OCI-LY1 (cell line): ENCODE measurements around the gene TOM1L2.
"Not testable (repeated sequence)": the region's sequence is repeated elsewhere in the genome, so short reads cannot be mapped to it uniquely, and the experiment has no call there.

ENCODE experiments used
- H2AFZ ChIP-seq: fragments of 200-600 bp; sonication (generic), shearing (Covaris generic); 2 replicates; pipeline ENCODE4 v1.6.0; 2014; ENCODE audit warnings: antibody characterized with exemption, mild to moderate bottlenecking, low read length
- H3F3A ChIP-seq: fragments of 200-600 bp; sonication (generic), shearing (Covaris generic); 2 replicates; pipeline ENCODE4 v1.6.0; 2014; ENCODE audit warnings: mild to moderate bottlenecking, antibody characterized with exemption, low read length, moderate library complexity; ENCODE audit not compliant: insufficient read depth
- H3K27ac ChIP-seq: fragments of 200-600 bp; sonication (generic); 2 replicates; pipeline ENCODE4 v1.5.1; 2014; ENCODE audit warnings: low read length, mixed run types, mild to moderate bottlenecking, low read depth; ENCODE audit not compliant: poor library complexity, severe bottlenecking
- H3K27me3 ChIP-seq: fragments of 200-600 bp; sonication (generic); 2 replicates; pipeline ENCODE4 v1.6.0; 2014; ENCODE audit warnings: antibody characterized with exemption, mild to moderate bottlenecking, low read length, moderate library complexity; ENCODE audit not compliant: insufficient read depth
- H3K36me3 ChIP-seq: fragments of 200-600 bp; sonication (generic); 2 replicates; pipeline ENCODE4 v1.6.1; 2014; ENCODE audit warnings: mild to moderate bottlenecking, antibody characterized with exemption, low read length, moderate library complexity, mixed read lengths; ENCODE audit not compliant: insufficient read depth
- H3K4me1 ChIP-seq: fragments of 200-600 bp; sonication (generic); 2 replicates; pipeline ENCODE4 v1.5.1; 2014; ENCODE audit warnings: mild to moderate bottlenecking, low read length, moderate library complexity; ENCODE audit not compliant: insufficient read depth, severe bottlenecking
- H3K4me2 ChIP-seq: fragments of 200-600 bp; sonication (generic), shearing (Covaris generic); 2 replicates; pipeline ENCODE4 v1.6.1; 2014; ENCODE audit warnings: low read length
- H3K4me3 ChIP-seq: fragments of 200-600 bp; sonication (generic); 2 replicates; pipeline ENCODE4 v1.5.1; 2014; ENCODE audit warnings: low read length, low read depth, mild to moderate bottlenecking, mixed read lengths; ENCODE audit not compliant: poor library complexity, severe bottlenecking
- H3K79me2 ChIP-seq: fragments of 200-600 bp; shearing (Covaris generic); 2 replicates; pipeline ENCODE4 v1.6.1; 2016; ENCODE audit warnings: mixed run types, low read length, mixed read lengths; ENCODE audit not compliant: insufficient read depth
- H3K9ac ChIP-seq: fragments of 200-600 bp; sonication (generic), shearing (Covaris generic); 2 replicates; pipeline ENCODE4 v1.6.1; 2014; ENCODE audit warnings: mild to moderate bottlenecking, low read length, mixed read lengths
- H3K9me2 ChIP-seq: fragments of 200-600 bp; sonication (generic), shearing (Covaris generic); 2 replicates; pipeline ENCODE4 v1.6.1; 2014; ENCODE audit warnings: low read depth, mild to moderate bottlenecking, low read length, mixed read lengths
- H3K9me3 ChIP-seq: fragments of 200-600 bp; shearing (Covaris generic); 2 replicates; pipeline ENCODE4 v1.6.1; 2014; ENCODE audit warnings: low read length, mixed read lengths
- H4K20me1 ChIP-seq: fragments of 200-600 bp; sonication (generic), shearing (Covaris generic); 2 replicates; pipeline ENCODE4 v1.6.0; 2016; ENCODE audit warnings: mild to moderate bottlenecking, low read length; ENCODE audit not compliant: insufficient read depth
- EZH2 ChIP-seq: fragments of 200-600 bp; sonication (generic), shearing (Covaris generic); IDR thresholded peaks from 2 replicates; pipeline ENCODE4 v1.8.0; 2017; ENCODE audit warnings: borderline replicate concordance, mixed run types, mild to moderate bottlenecking, antibody characterized with exemption, low read length, moderate library complexity, mixed read lengths
- TF ChIP-seq, protein P1 (sequence below): fragments of 200-600 bp; sonication (generic), shearing (Covaris generic); IDR thresholded peaks from 2 replicates; pipeline ENCODE4 v1.5.1; 2017; ENCODE audit warnings: mild to moderate bottlenecking, antibody characterized with exemption, low read length, moderate library complexity, mixed read lengths

The TOM1L2 gene

DNA sequence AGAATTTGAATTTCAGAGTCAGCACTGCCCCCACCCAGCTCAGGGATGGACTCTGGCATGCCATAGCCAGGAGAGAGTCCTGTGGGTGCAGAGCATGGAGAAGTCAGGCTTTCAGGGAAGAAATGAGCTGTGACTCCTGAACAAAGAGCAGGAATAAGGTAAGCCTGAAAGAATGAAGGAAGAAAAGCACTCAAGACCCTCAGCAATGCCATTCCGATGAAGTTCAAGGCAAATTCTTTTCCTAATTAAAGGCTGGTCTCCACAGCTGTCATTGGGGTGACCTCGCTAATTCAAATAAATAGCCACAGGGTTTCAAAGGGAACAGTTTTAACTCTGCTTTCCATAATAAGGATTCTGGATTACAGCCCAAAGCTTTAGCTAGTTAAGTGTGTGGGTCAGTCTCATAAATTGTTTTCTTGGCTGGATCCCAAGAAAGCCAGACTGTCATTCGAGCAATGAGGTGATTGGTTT is 31.7 kb downstream of the TOM1L2 start:
- H3K9me2 ChIP-seq = no peaks in the 10 kb centered on the region
- H3K9ac ChIP-seq = no peak overlapping the region
- no peaks in the 10 kb centered on the region for H3K36me3 ChIP-seq
- no peaks in the 10 kb centered on the region for H3K27me3 ChIP-seq
- no peaks in the 10 kb centered on the region for H4K20me1 ChIP-seq
- no peak overlapping the region for H3K4me2 ChIP-seq
- H3K79me2 ChIP-seq = no peaks in the 10 kb centered on the region
- H3K9me3 ChIP-seq = no peaks in the 10 kb centered on the region
- no peak overlapping the region for H2AFZ ChIP-seq
- H3F3A ChIP-seq = no peaks in the 10 kb centered on the region
- H3K27ac ChIP-seq = no peak overlapping the region
- no peak overlapping the region for H3K4me3 ChIP-seq
- no peak for TF ChIP-seq EZH2
- TF ChIP-seq, protein P1, sequence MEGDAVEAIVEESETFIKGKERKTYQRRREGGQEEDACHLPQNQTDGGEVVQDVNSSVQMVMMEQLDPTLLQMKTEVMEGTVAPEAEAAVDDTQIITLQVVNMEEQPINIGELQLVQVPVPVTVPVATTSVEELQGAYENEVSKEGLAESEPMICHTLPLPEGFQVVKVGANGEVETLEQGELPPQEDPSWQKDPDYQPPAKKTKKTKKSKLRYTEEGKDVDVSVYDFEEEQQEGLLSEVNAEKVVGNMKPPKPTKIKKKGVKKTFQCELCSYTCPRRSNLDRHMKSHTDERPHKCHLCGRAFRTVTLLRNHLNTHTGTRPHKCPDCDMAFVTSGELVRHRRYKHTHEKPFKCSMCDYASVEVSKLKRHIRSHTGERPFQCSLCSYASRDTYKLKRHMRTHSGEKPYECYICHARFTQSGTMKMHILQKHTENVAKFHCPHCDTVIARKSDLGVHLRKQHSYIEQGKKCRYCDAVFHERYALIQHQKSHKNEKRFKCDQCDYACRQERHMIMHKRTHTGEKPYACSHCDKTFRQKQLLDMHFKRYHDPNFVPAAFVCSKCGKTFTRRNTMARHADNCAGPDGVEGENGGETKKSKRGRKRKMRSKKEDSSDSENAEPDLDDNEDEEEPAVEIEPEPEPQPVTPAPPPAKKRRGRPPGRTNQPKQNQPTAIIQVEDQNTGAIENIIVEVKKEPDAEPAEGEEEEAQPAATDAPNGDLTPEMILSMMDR = no peak
- H3K4me1 ChIP-seq = no peaks in the 10 kb centered on the region

DNA sequence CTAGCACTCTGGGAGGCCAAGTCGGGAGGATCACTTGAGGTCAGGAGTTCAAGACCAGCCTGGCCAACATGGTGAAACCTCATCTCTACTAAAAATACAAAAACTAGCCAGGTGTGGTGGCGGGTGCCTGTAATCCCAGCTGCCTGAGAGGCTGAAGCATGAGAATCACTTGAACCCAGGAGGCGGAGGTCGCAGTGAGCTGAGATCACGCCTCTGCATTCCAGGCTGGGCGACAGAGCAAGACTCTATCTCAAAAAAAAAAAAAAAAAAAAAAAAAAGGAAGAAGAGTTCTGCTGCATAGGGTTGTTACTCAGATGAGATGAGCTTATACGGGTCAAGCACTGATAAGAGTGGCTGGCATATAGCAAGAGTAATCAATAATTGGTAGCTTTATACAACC is 32.3 kb downstream of the TOM1L2 start:
- not testable (repeated sequence) for H3K9me2 ChIP-seq, H4K20me1 ChIP-seq, H3K4me1 ChIP-seq, H2AFZ ChIP-seq, H3K27ac ChIP-seq, H3F3A ChIP-seq, H3K79me2 ChIP-seq, H3K4me3 ChIP-seq, H3K9ac ChIP-seq, H3K9me3 ChIP-seq, H3K4me2 ChIP-seq, H3K27me3 ChIP-seq, H3K36me3 ChIP-seq

GRCh38 chr17:17938388-17939107 is 33.7 kb downstream of the TOM1L2 start:
- H3K9ac ChIP-seq = no peak overlapping the region
- no peaks in the 10 kb centered on the region for H3F3A ChIP-seq
- no peak overlapping the region for H3K4me3 ChIP-seq
- H3K9me3 ChIP-seq = no peaks in the 10 kb centered on the region
- no peaks in the 10 kb centered on the region for H4K20me1 ChIP-seq
- no peak overlapping the region for H3K4me2 ChIP-seq
- no peak overlapping the region for H2AFZ ChIP-seq
- no peak overlapping the region for H3K27ac ChIP-seq
- TF ChIP-seq EZH2 = no peak
- TF ChIP-seq, protein P1 = no peak
- no peaks in the 10 kb centered on the region for H3K4me1 ChIP-seq
- H3K36me3 ChIP-seq = no peaks in the 10 kb centered on the region
- H3K9me2 ChIP-seq = no peaks in the 10 kb centered on the region
- H3K79me2 ChIP-seq = no peaks in the 10 kb centered on the region
- H3K27me3 ChIP-seq = no peaks in the 10 kb centered on the region

GRCh38 chr17:17937958-17938357 is 34.2 kb downstream of the TOM1L2 start:
- H3K27ac ChIP-seq = no peak overlapping the region
- no peak overlapping the region for H3K9ac ChIP-seq
- no peaks in the 10 kb centered on the region for H3K9me3 ChIP-seq
- no peaks in the 10 kb centered on the region for H3K9me2 ChIP-seq
- no peak overlapping the region for H3K4me3 ChIP-seq
- H4K20me1 ChIP-seq = no peaks in the 10 kb centered on the region
- no peaks in the 10 kb centered on the region for H3K79me2 ChIP-seq
- H3K27me3 ChIP-seq = no peaks in the 10 kb centered on the region
- TF ChIP-seq EZH2 = no peak
- TF ChIP-seq, protein P1 = no peak
- H3K4me1 ChIP-seq = no peaks in the 10 kb centered on the region
- H3K4me2 ChIP-seq = no peak overlapping the region
- no peak overlapping the region for H2AFZ ChIP-seq
- no peaks in the 10 kb centered on the region for H3K36me3 ChIP-seq
- H3F3A ChIP-seq = no peaks in the 10 kb centered on the region
